Panc1 (cell line): Measurements from ENCODE around the gene DCTN2.

Experiments used
- POLR2AphosphoS5 ChIP-seq: IDR thresholded peaks from 2 replicates; pipeline ENCODE4 v1.6.1; 2012; ENCODE audit warnings: mild to moderate bottlenecking, low read depth, low read length, moderate library complexity
- SIN3A ChIP-seq: IDR thresholded peaks from 2 replicates; pipeline ENCODE4 v1.6.1; 2012; ENCODE audit warnings: low read depth, mild to moderate bottlenecking, low read length, moderate library complexity, borderline replicate concordance; ENCODE audit not compliant: insufficient read depth
- TCF7L2 ChIP-seq: IDR thresholded peaks from 2 replicates; pipeline ENCODE4 v1.6.1; 2011; ENCODE audit warnings: mild to moderate bottlenecking, low read depth, low read length, inconsistent platforms
- TF ChIP-seq, protein P1 (sequence below): fragments of 450-650 bp; IDR thresholded peaks from 2 replicates; pipeline ENCODE4 v1.5.1; 2017; ENCODE audit warnings: mild to moderate bottlenecking
- TF ChIP-seq, protein P2 (sequence below), 2 experiments: IDR thresholded peaks; 2 replicates each; pipeline ENCODE4 v1.6.1; 2011 to 2012; ENCODE audit warnings: low read depth in 2 of 2, control low read depth in 1 of 2, low read length in 1 of 2, mild to moderate bottlenecking in 1 of 2, moderate library complexity in 1 of 2; ENCODE audit not compliant: insufficient read depth in 1 of 2

GRCh38 chr12:57487597-57488401 is 59.2 kb downstream of the DCTN2 start, which contains the start of gene MARS1:
- TF ChIP-seq, protein P1, sequence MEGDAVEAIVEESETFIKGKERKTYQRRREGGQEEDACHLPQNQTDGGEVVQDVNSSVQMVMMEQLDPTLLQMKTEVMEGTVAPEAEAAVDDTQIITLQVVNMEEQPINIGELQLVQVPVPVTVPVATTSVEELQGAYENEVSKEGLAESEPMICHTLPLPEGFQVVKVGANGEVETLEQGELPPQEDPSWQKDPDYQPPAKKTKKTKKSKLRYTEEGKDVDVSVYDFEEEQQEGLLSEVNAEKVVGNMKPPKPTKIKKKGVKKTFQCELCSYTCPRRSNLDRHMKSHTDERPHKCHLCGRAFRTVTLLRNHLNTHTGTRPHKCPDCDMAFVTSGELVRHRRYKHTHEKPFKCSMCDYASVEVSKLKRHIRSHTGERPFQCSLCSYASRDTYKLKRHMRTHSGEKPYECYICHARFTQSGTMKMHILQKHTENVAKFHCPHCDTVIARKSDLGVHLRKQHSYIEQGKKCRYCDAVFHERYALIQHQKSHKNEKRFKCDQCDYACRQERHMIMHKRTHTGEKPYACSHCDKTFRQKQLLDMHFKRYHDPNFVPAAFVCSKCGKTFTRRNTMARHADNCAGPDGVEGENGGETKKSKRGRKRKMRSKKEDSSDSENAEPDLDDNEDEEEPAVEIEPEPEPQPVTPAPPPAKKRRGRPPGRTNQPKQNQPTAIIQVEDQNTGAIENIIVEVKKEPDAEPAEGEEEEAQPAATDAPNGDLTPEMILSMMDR = peak; percentile 53
- TF ChIP-seq, protein P2, sequence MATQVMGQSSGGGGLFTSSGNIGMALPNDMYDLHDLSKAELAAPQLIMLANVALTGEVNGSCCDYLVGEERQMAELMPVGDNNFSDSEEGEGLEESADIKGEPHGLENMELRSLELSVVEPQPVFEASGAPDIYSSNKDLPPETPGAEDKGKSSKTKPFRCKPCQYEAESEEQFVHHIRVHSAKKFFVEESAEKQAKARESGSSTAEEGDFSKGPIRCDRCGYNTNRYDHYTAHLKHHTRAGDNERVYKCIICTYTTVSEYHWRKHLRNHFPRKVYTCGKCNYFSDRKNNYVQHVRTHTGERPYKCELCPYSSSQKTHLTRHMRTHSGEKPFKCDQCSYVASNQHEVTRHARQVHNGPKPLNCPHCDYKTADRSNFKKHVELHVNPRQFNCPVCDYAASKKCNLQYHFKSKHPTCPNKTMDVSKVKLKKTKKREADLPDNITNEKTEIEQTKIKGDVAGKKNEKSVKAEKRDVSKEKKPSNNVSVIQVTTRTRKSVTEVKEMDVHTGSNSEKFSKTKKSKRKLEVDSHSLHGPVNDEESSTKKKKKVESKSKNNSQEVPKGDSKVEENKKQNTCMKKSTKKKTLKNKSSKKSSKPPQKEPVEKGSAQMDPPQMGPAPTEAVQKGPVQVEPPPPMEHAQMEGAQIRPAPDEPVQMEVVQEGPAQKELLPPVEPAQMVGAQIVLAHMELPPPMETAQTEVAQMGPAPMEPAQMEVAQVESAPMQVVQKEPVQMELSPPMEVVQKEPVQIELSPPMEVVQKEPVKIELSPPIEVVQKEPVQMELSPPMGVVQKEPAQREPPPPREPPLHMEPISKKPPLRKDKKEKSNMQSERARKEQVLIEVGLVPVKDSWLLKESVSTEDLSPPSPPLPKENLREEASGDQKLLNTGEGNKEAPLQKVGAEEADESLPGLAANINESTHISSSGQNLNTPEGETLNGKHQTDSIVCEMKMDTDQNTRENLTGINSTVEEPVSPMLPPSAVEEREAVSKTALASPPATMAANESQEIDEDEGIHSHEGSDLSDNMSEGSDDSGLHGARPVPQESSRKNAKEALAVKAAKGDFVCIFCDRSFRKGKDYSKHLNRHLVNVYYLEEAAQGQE (IDR thresholded peaks at IDR 0.05; ENCODE audit: insufficient read depth in 1 of 2, low read depth in 2 of 2, low read length in 1 of 2) = no peak
- TF ChIP-seq SIN3A (peak; percentile 96; the same call in 1 of the 2 replicates), TCF7L2 (peak; percentile 63; the same call in 1 of the 2 replicates), POLR2AphosphoS5 (peak; percentile 91)
